Measurements from ENCODE around the gene PLS1.
"Not testable (repeated sequence)": the region's sequence is repeated elsewhere in the genome, so short reads cannot be mapped to it uniquely, and the experiment has no call there.

Gene PLS1

DNA sequence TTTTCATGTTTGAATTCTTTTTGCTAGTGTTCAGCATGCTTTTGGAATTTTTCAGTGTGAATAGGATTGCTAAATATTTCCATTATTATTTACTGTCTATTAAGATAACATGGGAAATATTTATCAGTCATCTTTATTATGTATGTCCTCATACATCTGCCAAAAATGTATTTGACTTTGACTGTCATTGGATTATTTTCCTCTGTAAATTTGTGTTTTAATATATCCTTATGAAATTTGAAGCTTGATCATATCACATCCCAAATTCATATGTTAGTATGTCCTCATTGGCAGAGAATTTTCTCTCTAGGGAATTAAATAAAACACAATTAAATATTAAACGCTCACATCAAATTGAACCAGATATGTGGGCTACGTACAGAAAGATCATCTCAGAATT lies 95.3 kb downstream of the PLS1 start:
- TF ChIP-seq CTCF (conservative IDR thresholded peaks at IDR 0.05; ENCODE audit: low read length): no peak
- no peak overlapping the region for H3K4me3 ChIP-seq (ENCODE audit: low read length)
- DNase-seq (ENCODE audit: low read depth): no peak

DNA sequence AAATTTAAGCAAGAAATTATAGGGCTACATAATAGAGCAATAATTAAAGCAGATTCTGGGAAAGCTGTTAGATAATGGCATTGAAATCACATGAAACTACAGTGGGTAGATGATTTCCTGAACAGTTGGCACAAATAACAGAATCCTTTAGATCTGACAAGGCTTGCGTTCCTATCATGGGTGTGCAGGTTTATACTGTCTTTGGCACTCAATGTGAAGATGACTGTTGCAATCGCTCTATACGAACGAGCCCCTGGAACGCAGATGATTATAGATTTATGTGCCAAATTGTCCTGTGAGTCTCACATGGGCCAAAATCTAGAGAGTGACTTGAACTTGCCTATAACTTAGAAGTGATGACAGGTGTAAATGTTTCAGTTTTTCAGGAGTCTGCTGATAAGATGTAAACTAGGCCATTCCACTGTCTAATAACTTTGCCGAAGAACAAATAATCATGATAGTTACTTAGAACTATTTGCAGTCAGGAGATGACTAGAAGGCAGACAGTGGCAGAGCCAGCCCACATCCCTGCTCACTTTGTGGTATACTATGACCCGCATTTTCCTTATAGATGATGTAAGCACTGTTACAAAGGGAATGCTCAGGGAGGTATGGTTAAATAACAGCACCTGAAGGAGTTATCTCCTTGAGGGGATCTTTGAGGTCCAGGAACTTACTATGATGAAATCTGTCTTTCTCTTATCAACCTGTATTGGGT lies 97.1 kb downstream of the PLS1 start:
- no peak overlapping the region for H3K4me3 ChIP-seq (ENCODE audit: low read length)
- TF ChIP-seq CTCF (conservative IDR thresholded peaks at IDR 0.05; ENCODE audit: low read length): no peak
- no peak for DNase-seq (ENCODE audit: low read depth)

DNA sequence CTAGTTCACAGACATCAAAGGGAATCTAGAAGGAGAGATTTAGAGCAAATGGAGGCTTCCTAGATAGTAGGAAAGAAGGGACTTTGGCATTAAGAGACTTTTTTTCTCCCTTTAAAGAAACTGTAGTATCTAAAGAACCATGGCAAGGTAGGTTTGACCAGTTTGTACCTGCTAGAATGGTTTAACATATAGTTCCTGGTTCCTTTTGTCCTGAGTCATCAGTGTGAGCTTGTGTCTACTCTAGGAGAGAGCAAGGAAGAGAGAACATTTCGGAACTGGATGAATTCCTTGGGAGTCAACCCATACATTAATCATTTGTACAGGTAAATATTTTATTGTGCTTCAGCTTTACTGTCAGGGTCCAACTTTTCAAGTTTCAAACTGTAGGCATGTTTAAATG lies 98.0 kb downstream of the PLS1 start:
- no peak for TF ChIP-seq CTCF (conservative IDR thresholded peaks at IDR 0.05; ENCODE audit: low read length)
- DNase-seq (ENCODE audit: low read depth): no peak

GRCh38 chr3:142705198-142705597 lies 109.0 kb downstream of the PLS1 start:
- H3K4me3 ChIP-seq (ENCODE audit: low read length): no peak overlapping the region
- no peak for TF ChIP-seq CTCF (conservative IDR thresholded peaks at IDR 0.05; ENCODE audit: low read length)
- DNase-seq (ENCODE audit: low read depth): no peak

More for the DNA sequence above, 98.0 kb downstream of the PLS1 start:
- no peak overlapping the region for H3K4me3 ChIP-seq (ENCODE audit: low read length)

DNA sequence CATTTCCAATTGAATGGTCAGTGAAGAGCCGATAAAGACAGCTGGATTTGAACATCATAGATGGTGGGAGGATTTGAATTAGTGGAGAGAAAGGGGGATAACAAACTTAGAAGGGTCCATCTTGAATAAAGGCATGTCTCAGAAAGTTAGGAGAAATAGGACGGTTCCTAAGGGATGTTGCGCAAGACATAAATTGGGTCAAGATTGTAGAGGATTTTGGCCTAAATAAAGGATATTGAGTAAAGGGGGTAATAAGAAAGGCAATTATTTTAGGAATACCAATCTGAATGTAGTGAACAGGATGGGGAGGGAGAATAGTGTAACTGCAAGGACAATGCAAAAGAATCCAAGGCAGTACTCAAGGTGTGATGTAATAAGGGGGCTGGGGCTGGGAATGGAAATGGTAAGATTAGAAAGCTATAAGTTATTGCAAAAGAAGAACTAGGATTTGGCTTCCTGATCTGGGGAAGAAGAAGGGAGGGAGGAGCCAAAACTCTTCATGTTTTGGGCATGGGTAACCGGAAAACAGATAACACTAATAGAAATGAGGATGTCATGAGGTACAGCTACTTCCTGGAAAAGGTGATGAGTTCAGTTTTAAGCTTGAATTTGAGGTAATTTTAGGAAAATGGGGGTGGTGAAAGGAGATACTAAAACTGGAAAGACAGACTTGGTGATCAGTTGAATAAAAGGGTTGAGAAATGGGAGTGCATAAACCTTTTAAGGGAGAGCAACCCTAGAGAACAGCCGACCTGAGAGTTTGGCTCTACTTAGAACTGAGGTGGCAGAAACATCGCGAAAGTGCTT lies 110.3 kb downstream of the PLS1 start:
- no peak for DNase-seq (ENCODE audit: low read depth)
- H3K4me3 ChIP-seq (ENCODE audit: low read length): no peak overlapping the region
- no peak for TF ChIP-seq CTCF (conservative IDR thresholded peaks at IDR 0.05; ENCODE audit: low read length)

- DNase-seq (ENCODE audit: low read depth): no peak
- H3K4me3 ChIP-seq (ENCODE audit: low read length): no peak overlapping the region
- TF ChIP-seq CTCF (conservative IDR thresholded peaks at IDR 0.05; ENCODE audit: low read length): no peak
Measured at GRCh38 chr3:142709207-142709606, 113.0 kb downstream of the PLS1 start.

- DNase-seq (ENCODE audit: low read depth); H3K4me3 ChIP-seq (ENCODE audit: low read length): not testable (repeated sequence)
Measured at GRCh38 chr3:142714882-142715281, 118.7 kb downstream of the PLS1 start.
